ENCODE results near the gene FETUB.

The FETUB gene

DNA sequence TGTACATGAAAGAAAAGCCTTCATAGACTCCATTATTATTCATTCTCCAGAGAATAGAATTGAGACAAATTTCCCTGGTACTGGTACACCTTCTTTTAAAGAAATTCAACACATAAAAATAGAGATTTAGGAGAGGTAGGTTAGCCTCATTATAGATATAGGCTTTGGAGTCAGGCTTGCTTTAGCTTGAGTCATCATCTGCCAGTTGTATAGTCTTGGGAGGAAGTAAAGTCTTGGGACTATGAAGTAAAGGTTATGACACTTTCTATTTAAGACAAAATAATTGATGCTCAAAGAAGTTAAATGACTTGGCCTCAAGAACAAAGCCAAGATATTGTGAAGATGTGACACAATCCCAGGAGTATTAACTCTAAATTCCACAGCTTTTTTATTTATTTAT is 30.0 kb downstream of the FETUB start:
- H3K23ac ChIP-seq (ENCODE audit: low read length), result no peak overlapping the region
- no peak overlapping the region for H3K4me3 ChIP-seq (ENCODE audit: low read depth, low read length)
- H4K8ac ChIP-seq (ENCODE audit: low read depth, low read length), result no peak overlapping the region
- H3K9ac ChIP-seq (ENCODE audit: low read length), result no peak overlapping the region
- no peak overlapping the region for H2AFZ ChIP-seq (ENCODE audit: insufficient read depth, low read length, poor library complexity)
- H3K27me3 ChIP-seq (ENCODE audit: insufficient read depth, low read length), result no peaks in the 10 kb centered on the region
- H4K91ac ChIP-seq (ENCODE audit: low read depth, low read length), result no peak overlapping the region
- no peak overlapping the region for H3K27ac ChIP-seq (ENCODE audit: low read depth, low read length)
- no peaks in the 10 kb centered on the region for H3K79me1 ChIP-seq (ENCODE audit: low read length)
- no peak overlapping the region for H3K4ac ChIP-seq (ENCODE audit: low read depth, low read length)
- no peak overlapping the region for H4K12ac ChIP-seq (ENCODE audit: low read depth, low read length)
- DNase-seq, result no peak
- H3K36me3 ChIP-seq (ENCODE audit: control insufficient read depth in 1 of 2, insufficient read depth in 2 of 2, low read length in 2 of 2), result no peaks in the 10 kb centered on the region
- no peak overlapping the region for H3K14ac ChIP-seq (ENCODE audit: low read length)
- no peaks in the 10 kb centered on the region for H3K9me3 ChIP-seq (ENCODE audit: insufficient read depth, low read depth, low read length)
- H2BK5ac ChIP-seq (ENCODE audit: low read depth, low read length, poor library complexity), result no peak overlapping the region
- no peaks in the 10 kb centered on the region for H3K79me2 ChIP-seq (ENCODE audit: control insufficient read depth, insufficient read depth, low read length, poor library complexity)
- H3K4me1 ChIP-seq (ENCODE audit: control insufficient read depth in 1 of 2, insufficient read depth in 2 of 2, low read length in 2 of 2), result peaks cover 0 to 2% of the 10 kb centered on the region in 2 experiments
- no peak overlapping the region for H3K18ac ChIP-seq (ENCODE audit: low read length)
- no peak overlapping the region for H2BK12ac ChIP-seq (ENCODE audit: low read length)
- H2BK120ac ChIP-seq (ENCODE audit: insufficient read depth, low read length, poor library complexity), result no peak overlapping the region
- no peak overlapping the region for H3K4me2 ChIP-seq (ENCODE audit: low read length)
- no peak overlapping the region for H2AK5ac ChIP-seq (ENCODE audit: low read length)

DNA sequence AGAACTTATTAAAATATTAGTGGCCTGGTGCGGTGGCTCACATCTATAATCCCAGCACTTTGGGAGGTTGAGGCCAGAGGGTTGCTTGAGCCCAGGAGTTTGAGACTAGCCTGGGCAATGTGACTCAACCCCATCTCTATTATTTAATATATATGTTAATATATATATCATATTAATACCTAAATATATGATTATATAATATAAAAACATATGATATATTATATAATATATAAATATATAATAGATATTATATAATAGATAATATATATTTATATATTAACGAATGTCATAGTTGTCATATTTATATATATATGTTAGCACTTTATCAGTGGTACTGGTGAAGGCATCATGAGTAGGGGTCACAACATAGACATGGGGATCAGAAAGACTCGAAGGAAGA is 30.9 kb downstream of the FETUB start:
- Histone ChIP-seq H3K36me3 (ENCODE audit: control insufficient read depth in 1 of 2, insufficient read depth in 2 of 2, low read length in 2 of 2) (no peaks in the 10 kb centered on the region), H2AK5ac (ENCODE audit: low read length) (no peak overlapping the region), H2BK5ac (ENCODE audit: low read depth, low read length, poor library complexity) (no peak overlapping the region), H3K14ac (ENCODE audit: low read length) (no peak overlapping the region), H3K9me3 (ENCODE audit: insufficient read depth, low read depth, low read length) (no peaks in the 10 kb centered on the region), H3K27me3 (ENCODE audit: insufficient read depth, low read length) (no peaks in the 10 kb centered on the region), H3K9ac (ENCODE audit: low read length) (no peak overlapping the region), H2BK120ac (ENCODE audit: insufficient read depth, low read length, poor library complexity) (no peak overlapping the region), H3K4me2 (ENCODE audit: low read length) (no peak overlapping the region), H3K4ac (ENCODE audit: low read depth, low read length) (no peak overlapping the region), H3K79me1 (ENCODE audit: low read length) (no peaks in the 10 kb centered on the region), H4K12ac (ENCODE audit: low read depth, low read length) (no peak overlapping the region), H4K91ac (ENCODE audit: low read depth, low read length) (no peak overlapping the region), H3K79me2 (ENCODE audit: control insufficient read depth, insufficient read depth, low read length, poor library complexity) (no peaks in the 10 kb centered on the region), H4K8ac (ENCODE audit: low read depth, low read length) (no peak overlapping the region), H3K4me3 (ENCODE audit: low read depth, low read length) (no peak overlapping the region), H2BK12ac (ENCODE audit: low read length) (no peak overlapping the region), H2AFZ (ENCODE audit: insufficient read depth, low read length, poor library complexity) (no peak overlapping the region), H3K23ac (ENCODE audit: low read length) (no peak overlapping the region), H3K18ac (ENCODE audit: low read length) (no peak overlapping the region), H3K4me1 (ENCODE audit: control insufficient read depth in 1 of 2, insufficient read depth in 2 of 2, low read length in 2 of 2) (peaks cover 0 to 2% of the 10 kb centered on the region in 2 experiments), H3K27ac (ENCODE audit: low read depth, low read length) (no peak overlapping the region)
- WGBS (ENCODE audit: extremely low coverage, insufficient coverage, insufficient read length), result no CpG with 5 or more reads among the region's 3 CpGs
- no peak for DNase-seq

DNA sequence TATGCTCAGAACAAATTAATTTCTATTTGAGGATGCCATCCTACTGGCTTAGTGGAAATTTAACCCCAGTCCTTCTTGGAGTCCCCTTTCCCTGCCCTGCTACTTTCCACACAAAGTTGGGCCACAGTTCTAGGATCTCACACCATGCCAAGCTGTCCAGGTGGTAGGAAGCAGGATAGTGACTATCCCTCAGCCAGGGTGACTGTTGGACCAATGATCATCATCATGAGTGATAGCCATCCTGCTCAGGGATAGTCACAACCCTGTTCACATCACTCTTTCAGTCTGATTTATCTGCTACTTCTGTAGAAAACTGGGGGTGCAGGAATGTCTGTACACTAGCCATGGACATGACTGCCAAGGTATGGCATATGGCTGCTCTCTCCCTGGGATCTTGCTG is 38.4 kb downstream of the FETUB start:
- Histone ChIP-seq H3K4me3 (ENCODE audit: low read depth, low read length) (no peak overlapping the region), H2BK120ac (ENCODE audit: insufficient read depth, low read length, poor library complexity) (no peak overlapping the region), H3K9me3 (ENCODE audit: insufficient read depth, low read depth, low read length) (no peaks in the 10 kb centered on the region), H2BK5ac (ENCODE audit: low read depth, low read length, poor library complexity) (no peak overlapping the region), H3K36me3 (ENCODE audit: control insufficient read depth in 1 of 2, insufficient read depth in 2 of 2, low read length in 2 of 2) (no peaks in the 10 kb centered on the region), H2AFZ (ENCODE audit: insufficient read depth, low read length, poor library complexity) (no peak overlapping the region), H4K8ac (ENCODE audit: low read depth, low read length) (no peak overlapping the region), H2AK5ac (ENCODE audit: low read length) (no peak overlapping the region), H3K4me1 (ENCODE audit: control insufficient read depth in 1 of 2, insufficient read depth in 2 of 2, low read length in 2 of 2) (no peaks in the 10 kb centered on the region), H3K18ac (ENCODE audit: low read length) (no peak overlapping the region), H2BK12ac (ENCODE audit: low read length) (no peak overlapping the region), H3K27ac (ENCODE audit: low read depth, low read length) (no peak overlapping the region), H3K79me1 (ENCODE audit: low read length) (no peaks in the 10 kb centered on the region), H3K23ac (ENCODE audit: low read length) (no peak overlapping the region), H3K4ac (ENCODE audit: low read depth, low read length) (no peak overlapping the region), H3K14ac (ENCODE audit: low read length) (no peak overlapping the region), H4K12ac (ENCODE audit: low read depth, low read length) (no peak overlapping the region), H3K79me2 (ENCODE audit: control insufficient read depth, insufficient read depth, low read length, poor library complexity) (no peaks in the 10 kb centered on the region), H3K4me2 (ENCODE audit: low read length) (no peak overlapping the region), H4K91ac (ENCODE audit: low read depth, low read length) (no peak overlapping the region), H3K27me3 (ENCODE audit: insufficient read depth, low read length) (no peaks in the 10 kb centered on the region), H3K9ac (ENCODE audit: low read length) (no peak overlapping the region)
- no peak for DNase-seq

DNA sequence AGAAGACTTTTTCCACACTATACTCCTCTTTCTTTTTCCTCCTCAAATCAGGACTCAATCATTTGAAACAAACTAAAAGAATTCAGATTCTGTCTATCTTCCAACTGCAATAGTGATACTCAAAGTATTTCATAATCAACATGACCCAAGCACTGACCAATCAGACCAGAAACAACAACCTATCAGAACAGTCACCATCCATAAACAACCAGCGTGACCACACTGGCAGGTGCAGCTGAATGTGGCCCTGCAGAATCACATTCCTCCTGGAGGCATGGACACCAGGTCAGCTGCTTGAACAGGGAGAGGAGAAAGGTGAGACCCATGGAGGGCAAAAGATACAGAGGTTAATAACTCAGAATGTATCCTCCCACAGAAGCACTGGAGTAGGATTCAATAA is 39.0 kb downstream of the FETUB start:
- no peaks in the 10 kb centered on the region for H3K36me3 ChIP-seq (ENCODE audit: control insufficient read depth in 1 of 2, insufficient read depth in 2 of 2, low read length in 2 of 2)
- no peak overlapping the region for H3K23ac ChIP-seq (ENCODE audit: low read length)
- H2AK5ac ChIP-seq (ENCODE audit: low read length), result no peak overlapping the region
- no peak overlapping the region for H2BK120ac ChIP-seq (ENCODE audit: insufficient read depth, low read length, poor library complexity)
- DNase-seq, result no peak
- H3K4me3 ChIP-seq (ENCODE audit: low read depth, low read length), result no peak overlapping the region
- no peaks in the 10 kb centered on the region for H3K4me1 ChIP-seq (ENCODE audit: control insufficient read depth in 1 of 2, insufficient read depth in 2 of 2, low read length in 2 of 2)
- H3K4ac ChIP-seq (ENCODE audit: low read depth, low read length), result no peak overlapping the region
- no peaks in the 10 kb centered on the region for H3K79me2 ChIP-seq (ENCODE audit: control insufficient read depth, insufficient read depth, low read length, poor library complexity)
- H3K18ac ChIP-seq (ENCODE audit: low read length), result no peak overlapping the region
- H4K8ac ChIP-seq (ENCODE audit: low read depth, low read length), result no peak overlapping the region
- H3K27me3 ChIP-seq (ENCODE audit: insufficient read depth, low read length), result no peaks in the 10 kb centered on the region
- no peak overlapping the region for H2AFZ ChIP-seq (ENCODE audit: insufficient read depth, low read length, poor library complexity)
- no peak overlapping the region for H2BK5ac ChIP-seq (ENCODE audit: low read depth, low read length, poor library complexity)
- H3K79me1 ChIP-seq (ENCODE audit: low read length), result no peaks in the 10 kb centered on the region
- no peak overlapping the region for H2BK12ac ChIP-seq (ENCODE audit: low read length)
- H3K27ac ChIP-seq (ENCODE audit: low read depth, low read length), result no peak overlapping the region
- no peak overlapping the region for H3K4me2 ChIP-seq (ENCODE audit: low read length)
- no peak overlapping the region for H3K14ac ChIP-seq (ENCODE audit: low read length)
- WGBS (ENCODE audit: extremely low coverage, insufficient coverage, insufficient read length), result no CpG with 5 or more reads among the region's 1 CpG
- H3K9ac ChIP-seq (ENCODE audit: low read length), result no peak overlapping the region
- H4K91ac ChIP-seq (ENCODE audit: low read depth, low read length), result no peak overlapping the region
- H3K9me3 ChIP-seq (ENCODE audit: insufficient read depth, low read depth, low read length), result no peaks in the 10 kb centered on the region
- H4K12ac ChIP-seq (ENCODE audit: low read depth, low read length), result no peak overlapping the region

DNA sequence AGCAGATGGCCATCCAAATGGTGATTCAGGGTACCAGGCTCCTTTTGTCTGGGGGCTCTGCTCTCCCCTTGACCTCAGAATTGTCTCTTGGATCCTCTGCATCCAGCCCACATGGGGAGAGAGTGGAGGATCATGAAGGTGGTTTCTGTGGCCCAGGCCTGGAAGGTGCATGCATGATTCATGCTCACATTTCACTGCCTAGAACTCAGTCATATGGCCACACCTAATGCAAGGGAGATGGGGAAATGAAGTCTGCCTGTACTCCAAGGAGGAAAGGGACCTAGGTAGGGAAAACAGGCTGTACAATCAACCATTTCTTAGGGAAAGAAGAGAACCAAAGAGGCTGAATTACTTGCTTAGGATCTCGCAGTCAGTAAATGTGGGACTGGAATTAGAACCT is 40.7 kb downstream of the FETUB start:
- H3K27ac ChIP-seq (ENCODE audit: low read depth, low read length), result no peak overlapping the region
- H3K4me1 ChIP-seq (ENCODE audit: control insufficient read depth in 1 of 2, insufficient read depth in 2 of 2, low read length in 2 of 2), result no peaks in the 10 kb centered on the region
- no peak overlapping the region for H3K23ac ChIP-seq (ENCODE audit: low read length)
- no peaks in the 10 kb centered on the region for H3K27me3 ChIP-seq (ENCODE audit: insufficient read depth, low read length)
- H4K8ac ChIP-seq (ENCODE audit: low read depth, low read length), result no peak overlapping the region
- peaks cover 4% of the 10 kb centered on the region for H3K9me3 ChIP-seq (ENCODE audit: insufficient read depth, low read depth, low read length)
- no peaks in the 10 kb centered on the region for H3K79me1 ChIP-seq (ENCODE audit: low read length)
- no peak overlapping the region for H3K18ac ChIP-seq (ENCODE audit: low read length)
- no peak overlapping the region for H3K14ac ChIP-seq (ENCODE audit: low read length)
- no peak overlapping the region for H3K4ac ChIP-seq (ENCODE audit: low read depth, low read length)
- no peak overlapping the region for H2AK5ac ChIP-seq (ENCODE audit: low read length)
- no peak overlapping the region for H2BK12ac ChIP-seq (ENCODE audit: low read length)
- no peak overlapping the region for H4K91ac ChIP-seq (ENCODE audit: low read depth, low read length)
- no peak for DNase-seq
- no peak overlapping the region for H3K4me3 ChIP-seq (ENCODE audit: low read depth, low read length)
- no peaks in the 10 kb centered on the region for H3K79me2 ChIP-seq (ENCODE audit: control insufficient read depth, insufficient read depth, low read length, poor library complexity)
- H2BK120ac ChIP-seq (ENCODE audit: insufficient read depth, low read length, poor library complexity), result no peak overlapping the region
- no peaks in the 10 kb centered on the region for H3K36me3 ChIP-seq (ENCODE audit: control insufficient read depth in 1 of 2, insufficient read depth in 2 of 2, low read length in 2 of 2)
- H3K9ac ChIP-seq (ENCODE audit: low read length), result no peak overlapping the region
- no peak overlapping the region for H4K12ac ChIP-seq (ENCODE audit: low read depth, low read length)
- WGBS (ENCODE audit: extremely low coverage, insufficient coverage, insufficient read length), result no CpG with 5 or more reads among the region's 1 CpG
- H3K4me2 ChIP-seq (ENCODE audit: low read length), result no peak overlapping the region
- H2AFZ ChIP-seq (ENCODE audit: insufficient read depth, low read length, poor library complexity), result no peak overlapping the region
- H2BK5ac ChIP-seq (ENCODE audit: low read depth, low read length, poor library complexity), result no peak overlapping the region

Data from trophoblast cell (in vitro differentiated cells and primary cell).